HFF-Myc (cell line): Measurements from ENCODE around the gene MLXIPL.
"Not testable (repeated sequence)": the region's sequence is repeated elsewhere in the genome, so short reads cannot be mapped to it uniquely, and the experiment has no call there.

Experiments used
- DNase-seq: peaks from one replicate; pipeline ENCODE4 v3.0.0-alpha.2; 2011; ENCODE audit warnings: low read depth; ENCODE audit errors: extremely low read depth
- H3K4me3 ChIP-seq: replicated peaks from 2 replicates; pipeline ENCODE4 v1.5.1; 2011; ENCODE audit warnings: low read depth, mild to moderate bottlenecking, control low read depth, low read length
- TF ChIP-seq, protein P1 (sequence below): IDR thresholded peaks from 2 replicates; pipeline ENCODE4 v1.5.1; 2012; ENCODE audit warnings: mild to moderate bottlenecking, low read depth, low read length, control low read depth; ENCODE audit errors: missing control alignments

MLXIPL gene

GRCh38 chr7:73595358-73595757, 29.0 kb downstream of the MLXIPL start:
- TF ChIP-seq, protein P1, sequence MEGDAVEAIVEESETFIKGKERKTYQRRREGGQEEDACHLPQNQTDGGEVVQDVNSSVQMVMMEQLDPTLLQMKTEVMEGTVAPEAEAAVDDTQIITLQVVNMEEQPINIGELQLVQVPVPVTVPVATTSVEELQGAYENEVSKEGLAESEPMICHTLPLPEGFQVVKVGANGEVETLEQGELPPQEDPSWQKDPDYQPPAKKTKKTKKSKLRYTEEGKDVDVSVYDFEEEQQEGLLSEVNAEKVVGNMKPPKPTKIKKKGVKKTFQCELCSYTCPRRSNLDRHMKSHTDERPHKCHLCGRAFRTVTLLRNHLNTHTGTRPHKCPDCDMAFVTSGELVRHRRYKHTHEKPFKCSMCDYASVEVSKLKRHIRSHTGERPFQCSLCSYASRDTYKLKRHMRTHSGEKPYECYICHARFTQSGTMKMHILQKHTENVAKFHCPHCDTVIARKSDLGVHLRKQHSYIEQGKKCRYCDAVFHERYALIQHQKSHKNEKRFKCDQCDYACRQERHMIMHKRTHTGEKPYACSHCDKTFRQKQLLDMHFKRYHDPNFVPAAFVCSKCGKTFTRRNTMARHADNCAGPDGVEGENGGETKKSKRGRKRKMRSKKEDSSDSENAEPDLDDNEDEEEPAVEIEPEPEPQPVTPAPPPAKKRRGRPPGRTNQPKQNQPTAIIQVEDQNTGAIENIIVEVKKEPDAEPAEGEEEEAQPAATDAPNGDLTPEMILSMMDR, result no peak
- DNase-seq, result no peak
- H3K4me3 ChIP-seq, result no peak overlapping the region

DNA sequence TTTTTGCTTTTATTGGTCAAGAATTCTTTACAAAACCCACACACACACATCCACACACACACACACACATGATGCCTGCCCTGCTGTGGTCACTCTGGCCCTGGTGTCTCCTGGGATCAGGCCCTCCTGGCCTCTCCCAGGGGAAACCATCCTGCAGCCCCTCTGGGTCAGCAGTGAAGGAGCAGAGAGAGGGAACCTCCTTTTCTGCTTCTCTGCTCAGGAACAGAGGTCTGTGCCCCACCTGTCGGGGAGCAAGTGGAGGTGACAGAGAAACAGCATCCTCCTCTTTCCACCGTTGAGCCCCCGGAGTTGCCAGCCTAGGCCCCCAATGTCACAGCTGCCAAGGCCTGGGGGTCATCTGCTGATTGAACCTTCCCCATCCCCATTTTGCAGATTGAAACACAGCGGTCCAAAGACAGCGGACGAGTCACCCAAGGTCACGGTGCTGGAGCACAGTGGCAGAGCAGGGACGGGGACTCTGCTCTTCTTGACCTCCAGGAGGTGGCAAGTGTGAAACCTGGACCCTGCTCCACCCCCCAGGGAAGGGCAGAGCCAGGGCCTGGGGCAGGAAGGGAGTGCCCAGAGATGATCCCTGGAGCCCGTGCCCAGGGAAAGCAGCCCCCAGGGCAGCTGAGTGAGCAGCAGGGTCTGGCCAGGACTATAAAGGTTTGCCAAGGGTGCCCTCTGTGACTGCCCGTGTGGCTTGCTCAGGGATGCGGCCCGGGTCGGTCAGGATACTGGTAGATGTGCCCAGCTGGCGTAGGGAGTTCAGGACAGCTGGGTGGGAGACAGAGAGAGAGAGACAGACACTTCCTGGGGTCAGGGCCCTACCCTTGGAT, 30.9 kb downstream of the MLXIPL start:
- DNase-seq, result no peak
- H3K4me3 ChIP-seq, result no peak overlapping the region
- TF ChIP-seq, protein P1, result no peak

- no peak for DNase-seq
- TF ChIP-seq, protein P1, result no peak
- no peak overlapping the region for H3K4me3 ChIP-seq
Observed at GRCh38 chr7:73586911-73587310, 37.4 kb downstream of the MLXIPL start.

- TF ChIP-seq, protein P1, result no peak
- DNase-seq, result no peak
- no peak overlapping the region for H3K4me3 ChIP-seq
Observed at GRCh38 chr7:73585196-73585595, 39.1 kb downstream of the MLXIPL start.

- DNase-seq, result no peak
- TF ChIP-seq, protein P1, result no peak
- no peak overlapping the region for H3K4me3 ChIP-seq
Observed at GRCh38 chr7:73582664-73583202, 41.6 kb downstream of the MLXIPL start.

DNA sequence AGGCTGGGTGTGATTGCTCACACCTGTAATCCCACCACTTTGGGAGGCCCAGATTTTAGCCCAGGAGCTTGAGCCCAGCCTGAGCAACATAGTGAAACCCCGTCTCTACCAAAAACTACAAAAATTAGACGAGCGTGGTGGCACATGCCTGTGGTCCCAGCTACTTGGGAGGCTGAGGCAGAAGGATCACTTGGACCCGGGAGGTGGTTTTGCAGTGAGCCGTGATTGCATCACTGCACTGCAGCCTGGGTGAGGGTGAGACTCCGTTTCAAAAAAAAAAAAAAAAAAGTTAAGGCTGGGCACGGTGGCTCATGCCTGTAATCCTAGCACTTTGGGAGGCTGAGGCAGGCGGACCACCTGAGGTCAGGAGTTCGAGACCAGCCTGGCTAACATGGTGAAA, 43.3 kb downstream of the MLXIPL start:
- not testable (repeated sequence) for H3K4me3 ChIP-seq

DNA sequence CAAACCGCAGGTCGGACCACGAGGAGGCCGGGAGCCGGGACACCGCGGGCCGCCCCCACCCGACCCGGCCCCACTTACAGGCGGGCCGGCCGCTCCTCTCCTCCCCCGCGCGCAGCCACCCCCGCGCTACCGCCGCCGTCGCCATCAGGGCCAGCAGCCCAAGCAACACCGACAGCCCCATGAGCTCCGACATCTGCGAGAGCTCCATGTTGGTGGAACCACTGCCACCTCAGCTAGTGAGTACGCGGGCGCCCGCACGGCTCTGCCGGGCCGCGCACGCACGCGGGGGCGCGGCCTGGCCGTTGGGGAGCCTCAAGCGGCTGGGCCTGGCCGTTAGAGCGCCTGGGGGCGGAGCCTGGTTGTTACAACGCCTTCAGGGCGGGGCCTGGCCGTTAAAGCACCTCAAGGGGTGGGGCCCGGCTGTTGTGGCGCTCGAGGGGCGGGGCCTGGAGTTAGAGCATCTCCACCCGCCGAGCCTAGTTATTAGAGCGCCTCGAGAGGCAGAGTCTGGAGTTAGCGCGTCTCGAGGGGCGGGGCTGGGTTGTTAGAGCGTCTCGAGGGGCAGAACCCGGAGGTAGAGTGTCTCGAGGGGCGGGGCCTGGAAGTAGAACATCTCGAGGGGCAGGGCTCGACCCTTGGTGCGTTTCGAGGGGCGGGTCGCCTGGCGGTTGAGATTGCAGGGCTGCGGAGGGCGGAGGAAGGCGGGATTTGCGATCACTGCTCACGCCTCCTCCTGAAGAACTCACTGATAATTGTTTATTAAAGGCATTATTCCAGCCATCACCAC, 45.8 kb downstream of the MLXIPL start, which contains the start of gene TBL2:
Gene TBL2 (minus strand): TSS at position 238 of the 787 bp plus-strand sequence. CDS start 30 bp downstream, at position 208.
- peak; percentile 87 for DNase-seq
- peak within 1 kb of the TSS; percentile 96 for H3K4me3 ChIP-seq
- TF ChIP-seq, protein P1, result no peak

More for the DNA sequence above, 43.3 kb downstream of the MLXIPL start:
- not testable (repeated sequence) for DNase-seq
